K562 (cell line): Measurements from ENCODE around the gene HBEGF. TPM values are rescaled to one million over a fixed set of nuclear protein-coding genes. Genes with fewer than 3 reads are reported as not detected.

Experiments
- ATAC-seq: fragments of 200-7000 bp; cut with Tn5 transposase; 3 replicates; pipeline ENCODE4 v1.9.1; 2020; ENCODE audit warnings: moderate library complexity
- BruUV-seq: library from RNA; stranded (reverse); fragments of 400-500 nt; replicated peaks from 2 replicates; lab custom pipeline; 2021; lab: Mats Ljungman, UMichigan
- CTCF ChIA-PET: fragments of 300-600 bp; formaldehyde crosslinking; extraction: SDS; loops from one replicate; lab custom pipeline; 2021; ENCODE audit warnings: low intra/inter-chr PET ratio; lab: Yijun Ruan, JAX
- POLR2A ChIA-PET: fragments of 300-600, 350-650 bp; sonication (Branson Sonifier 250); formaldehyde crosslinking; extraction: SDS; loops from one replicate; lab custom pipeline; 2021; ENCODE audit warnings: antibody characterized with exemption, inconsistent platforms; lab: Yijun Ruan, JAX
- DNase-seq, 4 experiments: peaks; one replicate each; pipeline versions ENCODE4 v3.0.0 to v3.0.0-alpha.2; 2011 to 2018; ENCODE audit warnings: low spot score in 3 of 4, mixed read lengths in 3 of 4; ENCODE audit errors: extremely low read depth in 1 of 4
- FAIRE-seq: peaks from 2 replicates; lab custom pipeline; 2011; peaks lifted over from hg19 to GRCh38; lab: Jason Lieb, UNC
- H2AFZ ChIP-seq: 2 replicates; pipeline ENCODE4 v1.6.0; 2011; ENCODE audit warnings: low read depth, low read length, control low read depth, inconsistent platforms
- H3K27ac ChIP-seq: fragments of 200-600 bp; 3 replicates; pipeline ENCODE4 v1.8.0; 2011; ENCODE audit warnings: low read depth, mild to moderate bottlenecking, control low read depth, inconsistent platforms, low read length, moderate library complexity, mixed read lengths; ENCODE audit errors: extremely low read depth
- H3K27me3 ChIP-seq, 2 experiments: fragments of 300-600 bp in 1 of 2; 2 replicates in 1 of 2; 3 replicates in 1 of 2; pipeline versions ENCODE4 v1.6.0 to v1.8.0; 2011; ENCODE audit warnings: inconsistent platforms in 2 of 2, low read length in 2 of 2, mild to moderate bottlenecking in 1 of 2, mixed read lengths in 1 of 2, moderate library complexity in 1 of 2; ENCODE audit not compliant: control insufficient read depth in 2 of 2, insufficient read depth in 2 of 2
- H3K36me3 ChIP-seq: fragments of 300-600 bp; 3 replicates; pipeline ENCODE4 v1.8.0; 2011; ENCODE audit warnings: mild to moderate bottlenecking, low read length, inconsistent platforms; ENCODE audit not compliant: control insufficient read depth, insufficient read depth
- H3K4me1 ChIP-seq, 2 experiments: fragments of 200-600 bp in 1 of 2; replicated peaks in 1 of 2; 2 replicates in 1 of 2; 3 replicates in 1 of 2; pipeline versions ENCODE4 v1.5.1 to v1.8.0; 2011; ENCODE audit warnings: inconsistent platforms in 2 of 2, low read length in 2 of 2, mild to moderate bottlenecking in 1 of 2, mixed read lengths in 1 of 2, moderate library complexity in 1 of 2; ENCODE audit not compliant: control insufficient read depth in 2 of 2, insufficient read depth in 2 of 2
- H3K4me2 ChIP-seq: 2 replicates; pipeline ENCODE4 v1.6.1; 2011; ENCODE audit warnings: low read length, control low read depth, inconsistent platforms, mixed read lengths; ENCODE audit not compliant: insufficient read depth
- H3K4me3 ChIP-seq: fragments of 200-600 bp; sonication (generic), shearing (Covaris generic); 2 replicates; pipeline ENCODE4 v1.5.1; 2016; ENCODE audit warnings: control low read depth, inconsistent platforms
- H3K79me2 ChIP-seq: fragments of 200-600 bp; 3 replicates; pipeline ENCODE4 v1.8.0; 2011; ENCODE audit warnings: low read length, inconsistent platforms; ENCODE audit not compliant: control insufficient read depth, insufficient read depth
- H3K9ac ChIP-seq, 2 experiments: 2 replicates each; pipeline versions ENCODE4 v1.6.0 to v1.6.1; 2011; ENCODE audit warnings: low read depth in 2 of 2, low read length in 2 of 2, control low read depth in 1 of 2, inconsistent platforms in 1 of 2, mild to moderate bottlenecking in 1 of 2, mixed read lengths in 1 of 2; ENCODE audit not compliant: insufficient read depth in 1 of 2
- H3K9me1 ChIP-seq: one replicate; pipeline ENCODE4 v1.6.0; 2011; ENCODE audit warnings: inconsistent platforms, mild to moderate bottlenecking, low read length, moderate library complexity; ENCODE audit not compliant: control insufficient read depth, insufficient read depth
- H3K9me3 ChIP-seq: replicated peaks from 2 replicates; pipeline ENCODE4 v1.5.1; 2011; ENCODE audit warnings: low read depth, low read length, inconsistent platforms; ENCODE audit not compliant: control insufficient read depth, insufficient read depth
- H4K20me1 ChIP-seq: replicated peaks from 2 replicates; pipeline ENCODE4 v1.6.1; 2011; ENCODE audit warnings: low read length, inconsistent platforms, mixed read lengths; ENCODE audit not compliant: control insufficient read depth, insufficient read depth
- HNRNPUL1 ChIP-seq: fragments of 200-400 bp; formaldehyde crosslinking; IDR thresholded peaks from 2 replicates; pipeline ENCODE4 v1.6.1; 2017; ENCODE audit warnings: low read length
- KLF10 ChIP-seq: fragments of 250-450 bp; sonication (Bioruptor Pico); IDR thresholded peaks from 2 replicates; pipeline ENCODE4 v1.6.1; 2021; ENCODE audit warnings: matching md5 sums
- MYNN ChIP-seq, 2 experiments: sonication (generic); formaldehyde crosslinking in 1 of 2; IDR thresholded peaks; 2 replicates each; pipeline versions ENCODE4 v1.5.0 to v1.6.1; 2016 to 2020; ENCODE audit warnings: antibody characterized with exemption in 1 of 2, missing genetic modification reagents in 1 of 2
- NR3C1 ChIP-seq: sonication (generic); formaldehyde crosslinking; IDR thresholded peaks from 2 replicates; pipeline ENCODE4 v1.8.1; 2022; ENCODE audit warnings: missing genetic modification reagents
- NRF1 ChIP-seq, 2 experiments: fragments of 450-650 bp; IDR thresholded peaks in 1 of 2; conservative IDR thresholded peaks in 1 of 2; 2 replicates each; pipeline ENCODE4 v1.6.1; 2014; ENCODE audit warnings: mild to moderate bottlenecking in 2 of 2
- OTX1 ChIP-seq: fragments of 450-650 bp; formaldehyde crosslinking; IDR thresholded peaks from 2 replicates; pipeline ENCODE4 v1.4.0; 2022; ENCODE audit warnings: mild to moderate bottlenecking
- ZFPM2 ChIP-seq: fragments of 250-450 bp; sonication (Bioruptor Pico); IDR thresholded peaks from 2 replicates; pipeline ENCODE4 v1.5.1; 2022; ENCODE audit warnings: mild to moderate bottlenecking
- ZNF586 ChIP-seq: fragments of 450-650 bp; formaldehyde crosslinking; conservative IDR thresholded peaks from 2 replicates; pipeline ENCODE4 v1.4.0; 2020; ENCODE audit warnings: mild to moderate bottlenecking, moderate library complexity
- WGBS: fragments of 100-300 bp; shearing (Covaris generic); methylation state at CpG from one replicate; pipeline ENCODE4 v1.1.6; 2016; ENCODE audit warnings: low coverage, mixed read lengths; ENCODE audit not compliant: insufficient coverage; ENCODE audit errors: missing lambda C conversion rate; 5-methylcytosine and 5-hydroxymethylcytosine counted together
- in situ Hi-C: fragments of 300-500 bp; cut with MboI; formaldehyde crosslinking; loops from 4 replicates; pipeline ENCODE4 v1.15.0; 2018; ENCODE audit warnings: inconsistent platforms, mixed read lengths
- intact Hi-C: fragments of 100-400 bp; cut with micrococcal nuclease; formaldehyde crosslinking; loops from 2 replicates; pipeline ENCODE4 v1.14.2; 2022
- polyA plus RNA-seq, 8 experiments: library from polyadenylated mRNA; depleted of rRNA in 4 of 8; stranded (reverse) in 5 of 8; unstranded in 3 of 8; fragments of >200 nt; fragmentation: Nextera tagmentation in 2 of 8; fragmentation: Illumina TruSeq in 1 of 8; extraction: Ambion mirVana in 2 of 8; extraction: Trizol in 1 of 8; gene quantifications; 2 replicates each; pipeline versions ENCODE4 v1.2.1 to v1.2.3, GENCODE V29; 2011 to 2014; ENCODE audit warnings: inconsistent platforms in 1 of 8, missing spikeins in 1 of 8
- total RNA-seq, 7 experiments: library from RNA; depleted of rRNA in 6 of 7; stranded (reverse); fragments of >200 nt in 6 of 7; fragmentation: Illumina TruSeq in 2 of 7; extraction: Trizol in 2 of 7; gene quantifications; 2 replicates each; pipeline versions ENCODE4 v1.2.1 to v1.2.3, GENCODE V29; 2011 to 2021; ENCODE audit warnings: low replicate concordance in 1 of 7
- TF ChIP-seq, protein P1 (sequence below), 2 experiments: fragments of 200-800 bp in 1 of 2; sonication (Bioruptor generic) in 1 of 2; sonication (generic) in 1 of 2; formaldehyde crosslinking in 1 of 2; IDR thresholded peaks in 1 of 2; conservative IDR thresholded peaks in 1 of 2; 2 replicates each; pipeline versions ENCODE4 v1.5.0 to v1.6.1; 2016 to 2020; ENCODE audit warnings: missing compliant biosample characterization in 1 of 2, missing genetic modification characterization in 1 of 2, missing genetic modification reagents in 1 of 2
- TF ChIP-seq, protein P2 (sequence below): IDR thresholded peaks from 2 replicates; pipeline ENCODE4 v1.6.1; 2011; ENCODE audit not compliant: insufficient read length; ENCODE audit errors: extremely low read depth

Gene HBEGF
- total and polyA plus RNA-seq, 9 of the 15 experiments (the other 6 are each of a cell fraction or from before 2014, with no cell fraction given): 0.11 to 1.1 (median 0.60) TPM

DNA sequence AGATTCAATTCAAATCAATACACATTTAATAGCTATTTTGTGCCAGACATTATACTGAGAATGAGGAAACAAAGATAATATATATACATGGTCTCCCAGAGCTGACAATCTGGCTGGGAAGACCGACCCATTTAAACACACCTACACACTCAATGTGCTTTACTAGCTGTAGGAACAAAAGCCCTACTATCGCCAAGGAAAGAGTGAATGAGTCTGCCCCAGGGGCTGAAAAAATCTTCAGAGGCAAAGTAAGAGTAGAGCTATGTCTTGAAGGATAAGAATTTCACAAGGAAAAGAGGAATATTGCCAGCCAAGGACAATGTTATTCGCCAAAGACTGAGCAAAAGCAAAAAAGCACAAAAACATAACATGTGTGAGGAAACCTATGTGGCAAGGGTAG, 50.1 kb downstream of the HBEGF start:
- Histone ChIP-seq H3K36me3 (peaks cover 29% of the 10 kb centered on the region; the same call in 1 of the 3 replicates), H3K9me3 (no peaks in the 10 kb centered on the region), H4K20me1 (0 out of 2 replicates have a peak, but pooled peaks cover 3% of the 10 kb centered on the region), H3K4me3 (no peak overlapping the region), H3K4me1 (peaks cover 0 to 12% of the 10 kb centered on the region in 2 experiments; a peak in 3 of 5 replicates), H3K9me1 (no peaks in the 10 kb centered on the region), H3K79me2 (peaks cover 76% of the 10 kb centered on the region), H3K27me3 (no peaks in the 10 kb centered on the region), H3K27ac (no peak overlapping the region), H2AFZ (no peak overlapping the region), H3K9ac (no peak overlapping the region), H3K4me2 (no peak overlapping the region)
- TF ChIP-seq, protein P1, sequence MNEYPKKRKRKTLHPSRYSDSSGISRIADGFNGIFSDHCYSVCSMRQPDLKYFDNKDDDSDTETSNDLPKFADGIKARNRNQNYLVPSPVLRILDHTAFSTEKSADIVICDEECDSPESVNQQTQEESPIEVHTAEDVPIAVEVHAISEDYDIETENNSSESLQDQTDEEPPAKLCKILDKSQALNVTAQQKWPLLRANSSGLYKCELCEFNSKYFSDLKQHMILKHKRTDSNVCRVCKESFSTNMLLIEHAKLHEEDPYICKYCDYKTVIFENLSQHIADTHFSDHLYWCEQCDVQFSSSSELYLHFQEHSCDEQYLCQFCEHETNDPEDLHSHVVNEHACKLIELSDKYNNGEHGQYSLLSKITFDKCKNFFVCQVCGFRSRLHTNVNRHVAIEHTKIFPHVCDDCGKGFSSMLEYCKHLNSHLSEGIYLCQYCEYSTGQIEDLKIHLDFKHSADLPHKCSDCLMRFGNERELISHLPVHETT (CRISPR knock-in tag; conservative IDR thresholded peaks at IDR 0.05 in 1 of 2, IDR thresholded peaks at IDR 0.05 in 1 of 2): no peak
- TF ChIP-seq OTX1 (CRISPR knock-in tag): no peak
- TF ChIP-seq ZFPM2 (CRISPR knock-in tag): no peak
- no peak for TF ChIP-seq KLF10 (CRISPR knock-in tag)
- TF ChIP-seq NR3C1: no peak
- TF ChIP-seq NRF1 (conservative IDR thresholded peaks at IDR 0.05 in 1 of 2, IDR thresholded peaks at IDR 0.05 in 1 of 2): no peak
- TF ChIP-seq, protein P2, sequence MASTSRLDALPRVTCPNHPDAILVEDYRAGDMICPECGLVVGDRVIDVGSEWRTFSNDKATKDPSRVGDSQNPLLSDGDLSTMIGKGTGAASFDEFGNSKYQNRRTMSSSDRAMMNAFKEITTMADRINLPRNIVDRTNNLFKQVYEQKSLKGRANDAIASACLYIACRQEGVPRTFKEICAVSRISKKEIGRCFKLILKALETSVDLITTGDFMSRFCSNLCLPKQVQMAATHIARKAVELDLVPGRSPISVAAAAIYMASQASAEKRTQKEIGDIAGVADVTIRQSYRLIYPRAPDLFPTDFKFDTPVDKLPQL: no peak
- TF ChIP-seq HNRNPUL1: no peak
- TF ChIP-seq ZNF586 (CRISPR knock-in tag): no peak
- no peak for TF ChIP-seq MYNN (IDR thresholded peaks at IDR 0.05)
- no peak for TF ChIP-seq MYNN (CRISPR knock-in tag; IDR thresholded peaks at IDR 0.05)
- ChIA-PET CTCF (no interaction called here), POLR2A (interaction anchor here (2.0 kb wide), 2 partner anchors 10 to 15 kb away, joined by 5 to 10 read pairs; no protein-coding TSS in a partner anchor)
- FAIRE-seq: no peak
- intact Hi-C loops: no loop called here
- ATAC-seq: 0 out of 3 replicates have a peak, but pooled peaks have one; percentile 29
- no peak for DNase-seq
- in situ Hi-C loops: no loop called here
- no TSS peak for BruUV-seq
- WGBS: 56% methylated on average over 3 of the region's 3 CpGs
